Measurements from ENCODE around the gene DPF3.

- TF ChIP-seq GATA3 (IDR thresholded peaks at IDR 0.05; ENCODE audit: low read depth, low read length), result no peak
- no peak for TF ChIP-seq GATA2 (IDR thresholded peaks at IDR 0.05; ENCODE audit: low read depth, low read length)
Observed at GRCh38 chr14:72909163-72909562, 15.3 kb upstream of the DPF3 start.
